ENCODE results near the gene RALGPS2. TPM values are rescaled to one million over a fixed set of nuclear protein-coding genes. Genes with fewer than 3 reads are reported as not detected.

The RALGPS2 gene, protein sequence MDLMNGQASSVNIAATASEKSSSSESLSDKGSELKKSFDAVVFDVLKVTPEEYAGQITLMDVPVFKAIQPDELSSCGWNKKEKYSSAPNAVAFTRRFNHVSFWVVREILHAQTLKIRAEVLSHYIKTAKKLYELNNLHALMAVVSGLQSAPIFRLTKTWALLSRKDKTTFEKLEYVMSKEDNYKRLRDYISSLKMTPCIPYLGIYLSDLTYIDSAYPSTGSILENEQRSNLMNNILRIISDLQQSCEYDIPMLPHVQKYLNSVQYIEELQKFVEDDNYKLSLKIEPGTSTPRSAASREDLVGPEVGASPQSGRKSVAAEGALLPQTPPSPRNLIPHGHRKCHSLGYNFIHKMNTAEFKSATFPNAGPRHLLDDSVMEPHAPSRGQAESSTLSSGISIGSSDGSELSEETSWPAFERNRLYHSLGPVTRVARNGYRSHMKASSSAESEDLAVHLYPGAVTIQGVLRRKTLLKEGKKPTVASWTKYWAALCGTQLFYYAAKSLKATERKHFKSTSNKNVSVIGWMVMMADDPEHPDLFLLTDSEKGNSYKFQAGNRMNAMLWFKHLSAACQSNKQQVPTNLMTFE
- total RNA-seq, result 10 to 100 TPM in 1 of 6 donors, 1 to 10 TPM in 5; 6.2 to 23.9 (median 7.6) TPM

DNA sequence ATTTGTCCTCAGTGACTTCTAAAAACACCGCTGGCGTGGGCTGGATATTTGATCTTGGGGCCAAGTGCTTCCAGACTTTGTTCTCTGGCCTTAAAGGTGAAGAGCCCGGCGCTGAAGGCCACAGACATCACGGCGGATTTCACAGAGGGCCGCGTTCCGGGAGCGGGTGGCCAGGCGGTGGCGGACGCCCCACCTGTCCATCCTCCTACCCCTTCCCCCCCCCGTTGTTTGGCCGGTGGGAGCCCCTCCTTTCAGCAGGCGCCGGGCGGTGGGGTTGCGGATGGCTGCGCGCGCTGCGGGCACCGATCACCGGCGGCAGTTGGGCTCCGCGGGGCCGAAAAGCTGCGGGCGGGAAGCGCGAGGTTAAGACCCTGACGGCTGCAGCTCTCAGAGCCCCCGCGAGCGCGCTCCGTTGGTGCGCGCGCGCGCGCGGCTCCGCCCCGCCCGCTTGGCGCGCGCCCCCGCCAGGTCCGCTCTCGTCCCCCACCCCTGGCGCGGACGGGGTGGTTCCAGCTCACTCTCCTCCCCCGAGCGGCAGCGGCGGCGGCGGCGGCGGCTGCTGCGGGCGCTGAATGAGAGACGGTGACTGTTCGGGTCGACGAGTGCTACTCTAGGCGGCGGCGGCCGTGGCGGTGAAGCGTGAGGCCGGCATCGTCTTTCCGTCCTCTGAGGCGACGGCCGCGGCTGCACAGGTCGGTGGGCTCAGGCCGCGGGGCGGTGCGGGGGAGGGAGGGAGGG is at the start of gene RALGPS2:
Gene RALGPS2, plus strand, starts transcription at position 517 of the 738 bp plus-strand sequence. CDS start 51,521 bp downstream, outside the sequence.
- H3K27ac ChIP-seq, result peak within 1 kb of the TSS; percentile 69 to 91 (median 74)
- 3 to 10% methylated on average over 18 to 31 of the region's 90 CpGs for WGBS, 2 donors

GRCh38 chr1:178679237-178679636 is 45.8 kb upstream of the RALGPS2 start:
- Histone ChIP-seq H3K4me3 (no peak overlapping the region), H3K36me3 (no peaks in the 10 kb centered on the region), H3K27ac (no peak overlapping the region), H3K9me3 (no peaks in the 10 kb centered on the region), H3K27me3 (no peaks in the 10 kb centered on the region), H3K4me1 (no peaks in the 10 kb centered on the region)
- ATAC-seq (ENCODE audit: low FRiP score in 2 of 2) (no peak), DNase-seq (no peak)
- WGBS, 2 donors, result 83 to 90% methylated on average over 2 of the region's 2 CpGs
- TF ChIP-seq POLR2A (IDR thresholded peaks at IDR 0.05), result no peak
- TF ChIP-seq, protein P1, sequence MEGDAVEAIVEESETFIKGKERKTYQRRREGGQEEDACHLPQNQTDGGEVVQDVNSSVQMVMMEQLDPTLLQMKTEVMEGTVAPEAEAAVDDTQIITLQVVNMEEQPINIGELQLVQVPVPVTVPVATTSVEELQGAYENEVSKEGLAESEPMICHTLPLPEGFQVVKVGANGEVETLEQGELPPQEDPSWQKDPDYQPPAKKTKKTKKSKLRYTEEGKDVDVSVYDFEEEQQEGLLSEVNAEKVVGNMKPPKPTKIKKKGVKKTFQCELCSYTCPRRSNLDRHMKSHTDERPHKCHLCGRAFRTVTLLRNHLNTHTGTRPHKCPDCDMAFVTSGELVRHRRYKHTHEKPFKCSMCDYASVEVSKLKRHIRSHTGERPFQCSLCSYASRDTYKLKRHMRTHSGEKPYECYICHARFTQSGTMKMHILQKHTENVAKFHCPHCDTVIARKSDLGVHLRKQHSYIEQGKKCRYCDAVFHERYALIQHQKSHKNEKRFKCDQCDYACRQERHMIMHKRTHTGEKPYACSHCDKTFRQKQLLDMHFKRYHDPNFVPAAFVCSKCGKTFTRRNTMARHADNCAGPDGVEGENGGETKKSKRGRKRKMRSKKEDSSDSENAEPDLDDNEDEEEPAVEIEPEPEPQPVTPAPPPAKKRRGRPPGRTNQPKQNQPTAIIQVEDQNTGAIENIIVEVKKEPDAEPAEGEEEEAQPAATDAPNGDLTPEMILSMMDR (IDR thresholded peaks at IDR 0.05), result no peak
- TF ChIP-seq EP300 (IDR thresholded peaks at IDR 0.05), result no peak
- no peak for TF ChIP-seq POLR2AphosphoS5 (IDR thresholded peaks at IDR 0.05)

More for the DNA sequence above, at the start of gene RALGPS2:
- TF ChIP-seq POLR2AphosphoS5 (IDR thresholded peaks at IDR 0.05), result peak in 1 of 2 donors; percentile 66
- TF ChIP-seq POLR2A (IDR thresholded peaks at IDR 0.05), result peak in 1 of 4 donors; percentile 63
- TF ChIP-seq EP300 (IDR thresholded peaks at IDR 0.05), result no peak
- TF ChIP-seq, protein P1 (IDR thresholded peaks at IDR 0.05), result peak in 1 of 6 experiments; percentile 7
- Histone ChIP-seq H3K9me3 (no peaks in the 10 kb centered on the region), H3K27me3 (no peaks in the 10 kb centered on the region), H3K4me3 (peak within 1 kb of the TSS; percentile 75 to 95 (median 86)), H3K36me3 (no peaks in the 10 kb centered on the region), H3K4me1 (peaks cover 0 to 14% (median 5%) of the 10 kb centered on the region in 4 donors)
- DNase-seq (peak; percentile 74 to 91), ATAC-seq (ENCODE audit: low FRiP score in 2 of 2) (peak; percentile 89 to 95)

DNA sequence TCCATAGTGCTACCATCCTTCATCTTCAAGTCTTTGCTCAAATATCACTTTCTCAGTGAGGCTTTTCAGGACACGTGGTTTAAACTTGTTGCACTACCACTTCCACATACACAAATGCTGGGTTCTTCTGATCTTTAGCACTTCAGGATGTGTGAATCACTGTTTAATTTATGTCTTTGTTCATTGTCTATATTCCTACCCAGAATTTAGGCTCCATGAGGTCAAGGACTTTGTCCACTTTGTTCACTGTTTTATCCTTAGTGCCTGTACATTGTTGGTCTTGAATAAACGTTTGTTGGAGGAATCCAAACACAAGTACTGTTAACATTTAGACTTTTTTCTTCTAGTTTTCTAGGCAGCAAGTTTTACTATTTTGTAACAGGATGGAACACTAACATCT is 42.6 kb upstream of the RALGPS2 start:
- no peaks in the 10 kb centered on the region for H3K9me3 ChIP-seq
- H3K27ac ChIP-seq, result no peak overlapping the region
- H3K4me1 ChIP-seq, result no peaks in the 10 kb centered on the region
- ATAC-seq (ENCODE audit: low FRiP score in 2 of 2) (no peak), DNase-seq (no peak)
- TF ChIP-seq EP300 (IDR thresholded peaks at IDR 0.05), result no peak
- no peak for TF ChIP-seq POLR2AphosphoS5 (IDR thresholded peaks at IDR 0.05)
- no peak for TF ChIP-seq POLR2A (IDR thresholded peaks at IDR 0.05)
- TF ChIP-seq, protein P1 (IDR thresholded peaks at IDR 0.05), result no peak
- H3K36me3 ChIP-seq, result no peaks in the 10 kb centered on the region
- no peak overlapping the region for H3K4me3 ChIP-seq
- no peaks in the 10 kb centered on the region for H3K27me3 ChIP-seq
- WGBS, 2 donors, result 36 to 38% methylated on average over 2 of the region's 2 CpGs

DNA sequence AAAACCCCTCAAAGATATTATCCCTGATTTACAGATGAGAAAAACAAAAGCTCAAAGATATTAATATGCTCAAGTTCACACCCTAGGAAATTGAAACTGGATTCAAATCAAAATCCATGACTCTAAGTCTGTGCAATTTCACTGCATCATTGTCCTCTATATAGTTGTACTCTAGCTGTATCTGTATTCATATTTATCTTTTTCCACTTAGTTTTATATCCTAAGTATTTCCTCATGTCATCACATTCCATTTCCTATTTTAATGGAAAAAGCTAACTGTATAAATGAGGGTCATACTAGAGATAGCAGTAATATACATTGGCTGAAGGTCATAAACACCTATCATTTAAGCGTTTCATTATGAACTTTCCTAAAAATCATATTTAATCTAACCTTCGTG is 42.2 kb upstream of the RALGPS2 start:
- no peaks in the 10 kb centered on the region for H3K27me3 ChIP-seq
- no peaks in the 10 kb centered on the region for H3K4me1 ChIP-seq
- DNase-seq, result no peak
- no peaks in the 10 kb centered on the region for H3K36me3 ChIP-seq
- no peak for ATAC-seq (ENCODE audit: low FRiP score in 2 of 2)
- no peak for TF ChIP-seq POLR2A (IDR thresholded peaks at IDR 0.05)
- no peak for TF ChIP-seq EP300 (IDR thresholded peaks at IDR 0.05)
- TF ChIP-seq POLR2AphosphoS5 (IDR thresholded peaks at IDR 0.05), result no peak
- TF ChIP-seq, protein P1 (IDR thresholded peaks at IDR 0.05), result no peak
- no peak overlapping the region for H3K27ac ChIP-seq
- WGBS, 2 donors, result 76 to 88% methylated on average over 2 of the region's 2 CpGs
- H3K9me3 ChIP-seq, result no peaks in the 10 kb centered on the region
- no peak overlapping the region for H3K4me3 ChIP-seq

All from upper lobe of left lung (tissue), 6 donors.